Activated naive CD8-positive, alpha-beta T cell treated with anti-CD3 and anti-CD28 coated beads for 36 hours (primary cell): ENCODE results near the gene TKTL1. TPM values are rescaled to one million over a fixed set of nuclear protein-coding genes. Genes with fewer than 3 reads are reported as not detected.

Source experiments
- DNase-seq: peaks from one replicate; pipeline ENCODE4 v3.0.0; 2021
- H3K27ac Mint-ChIP-seq: one replicate; pipeline ENCODE4 v1.8.0; 2022; ENCODE audit warnings: mild to moderate bottlenecking, moderate library complexity, mixed read lengths
- H3K27me3 Mint-ChIP-seq: one replicate; pipeline ENCODE4 v1.8.0; 2022; ENCODE audit warnings: mild to moderate bottlenecking, mixed read lengths
- H3K36me3 Mint-ChIP-seq: one replicate; pipeline ENCODE4 v1.8.0; 2021; ENCODE audit warnings: mild to moderate bottlenecking, mixed read lengths
- H3K4me1 Mint-ChIP-seq: one replicate; pipeline ENCODE4 v1.8.0; 2021; ENCODE audit warnings: mixed read lengths
- H3K4me3 Mint-ChIP-seq: one replicate; pipeline ENCODE4 v1.8.0; 2022; ENCODE audit warnings: mild to moderate bottlenecking, moderate library complexity, mixed read lengths
- H3K9me3 Mint-ChIP-seq: one replicate; pipeline ENCODE4 v1.8.0; 2022; ENCODE audit warnings: mixed read lengths
- total RNA-seq, 2 experiments: library from RNA; stranded (reverse); gene quantifications; one replicate each; pipeline ENCODE4 v1.2.3, GENCODE V29; 2021

Gene TKTL1
- total RNA-seq, 2 experiments from 2014 or later: 0.72 to 1.1 TPM

- peak overlapping the region; percentile 80 for H3K4me3 Mint-ChIP-seq
- DNase-seq: peak; percentile 90
- peaks cover 13% of the 10 kb centered on the region for H3K4me1 Mint-ChIP-seq
- H3K27me3 Mint-ChIP-seq: no peaks in the 10 kb centered on the region
- H3K27ac Mint-ChIP-seq: peak overlapping the region; percentile 71
- peaks cover 17% of the 10 kb centered on the region for H3K36me3 Mint-ChIP-seq
- no peaks in the 10 kb centered on the region for H3K9me3 Mint-ChIP-seq
These were observed 75.6 kb downstream of the TKTL1 start for GRCh38 chrX:154371017-154371788.

- H3K4me3 Mint-ChIP-seq: peak overlapping the region; percentile 81
- H3K27me3 Mint-ChIP-seq: no peaks in the 10 kb centered on the region
- no peaks in the 10 kb centered on the region for H3K9me3 Mint-ChIP-seq
- peak overlapping the region; percentile 72 for H3K27ac Mint-ChIP-seq
- H3K36me3 Mint-ChIP-seq: peaks cover 17% of the 10 kb centered on the region
- no peak for DNase-seq
- H3K4me1 Mint-ChIP-seq: peaks cover 13% of the 10 kb centered on the region
These were observed 76.2 kb downstream of the TKTL1 start for GRCh38 chrX:154371789-154372300.

- Mint-ChIP-seq H3K4me3 (peak overlapping the region; percentile 81), H3K4me1 (peaks cover 17% of the 10 kb centered on the region), H3K27me3 (no peaks in the 10 kb centered on the region), H3K9me3 (no peaks in the 10 kb centered on the region), H3K27ac (peak overlapping the region; percentile 72), H3K36me3 (peaks cover 17% of the 10 kb centered on the region)
- peak; percentile 49 for DNase-seq
These were observed 77.0 kb downstream of the TKTL1 start for GRCh38 chrX:154372612-154373022.

- Mint-ChIP-seq H3K27ac (peak overlapping the region; percentile 42), H3K4me3 (peak overlapping the region; percentile 81), H3K36me3 (peaks cover 12% of the 10 kb centered on the region), H3K27me3 (no peaks in the 10 kb centered on the region), H3K9me3 (no peaks in the 10 kb centered on the region), H3K4me1 (peaks cover 12% of the 10 kb centered on the region)
- DNase-seq: no peak
These were observed 78.0 kb downstream of the TKTL1 start for GRCh38 chrX:154373340-154374306.

- Mint-ChIP-seq H3K27ac (peak within 1 kb of the TSS; percentile 42), H3K36me3 (peaks cover 10% of the 10 kb centered on the region), H3K27me3 (no peaks in the 10 kb centered on the region), H3K9me3 (no peaks in the 10 kb centered on the region), H3K4me3 (peak within 1 kb of the TSS; percentile 81), H3K4me1 (peaks cover 12% of the 10 kb centered on the region)
- DNase-seq: peak; percentile 51
These were observed 78.9 kb downstream of the TKTL1 start, which contains the start of gene FLNA for GRCh38 chrX:154374313-154375155. FLNA (minus strand) TSS chrX:154374634; CDS start chrX:154371245, 3,389 bp downstream.

- Mint-ChIP-seq H3K4me1 (peaks cover 12% of the 10 kb centered on the region), H3K36me3 (peaks cover 8% of the 10 kb centered on the region), H3K4me3 (peak overlapping the region; percentile 58), H3K9me3 (no peaks in the 10 kb centered on the region), H3K27ac (no peak overlapping the region), H3K27me3 (no peaks in the 10 kb centered on the region)
- DNase-seq: no peak
These were observed 79.5 kb downstream of the TKTL1 start for GRCh38 chrX:154375156-154375504.

GRCh38 chrX:154376774-154377173, 81.2 kb downstream of the TKTL1 start:
- Mint-ChIP-seq H3K4me1 (peaks cover 18% of the 10 kb centered on the region), H3K9me3 (no peaks in the 10 kb centered on the region), H3K27ac (peak overlapping the region; percentile 90), H3K4me3 (no peak overlapping the region), H3K36me3 (peaks cover 13% of the 10 kb centered on the region), H3K27me3 (no peaks in the 10 kb centered on the region)
- DNase-seq: no peak

GRCh38 chrX:154378059-154378798, 82.6 kb downstream of the TKTL1 start:
- H3K27me3 Mint-ChIP-seq: no peaks in the 10 kb centered on the region
- H3K36me3 Mint-ChIP-seq: peaks cover 13% of the 10 kb centered on the region
- peak overlapping the region; percentile 90 for H3K27ac Mint-ChIP-seq
- peaks cover 11% of the 10 kb centered on the region for H3K4me1 Mint-ChIP-seq
- H3K9me3 Mint-ChIP-seq: no peaks in the 10 kb centered on the region
- peak; percentile 40 for DNase-seq
- peak overlapping the region; percentile 75 for H3K4me3 Mint-ChIP-seq

- H3K36me3 Mint-ChIP-seq: peaks cover 14% of the 10 kb centered on the region
- no peaks in the 10 kb centered on the region for H3K27me3 Mint-ChIP-seq
These were observed 83.4 kb downstream of the TKTL1 start, which contains the start of gene EMD for GRCh38 chrX:154378799-154379568. EMD (plus strand) TSS chrX:154379295; CDS start chrX:154379485, 190 bp downstream.

GRCh38 chrX:154379569-154379951, 84.0 kb downstream of the TKTL1 start:
- peak overlapping the region; percentile 89 for H3K4me3 Mint-ChIP-seq
- H3K4me1 Mint-ChIP-seq: peaks cover 16% of the 10 kb centered on the region
- H3K27ac Mint-ChIP-seq: peak overlapping the region; percentile 90
- DNase-seq: no peak
- no peaks in the 10 kb centered on the region for H3K9me3 Mint-ChIP-seq
- H3K36me3 Mint-ChIP-seq: peaks cover 14% of the 10 kb centered on the region
- no peaks in the 10 kb centered on the region for H3K27me3 Mint-ChIP-seq

More at GRCh38 chrX:154378799-154379568, 83.4 kb downstream of the TKTL1 start, which contains the start of gene EMD:
- Mint-ChIP-seq H3K9me3 (no peaks in the 10 kb centered on the region), H3K27ac (peak within 1 kb of the TSS; percentile 90), H3K4me1 (peaks cover 14% of the 10 kb centered on the region), H3K4me3 (peak within 1 kb of the TSS; percentile 89)
- peak; percentile 97 for DNase-seq
